ENCODE measurements around the gene RARRES1. TPM values are rescaled to one million over a fixed set of nuclear protein-coding genes. Genes with fewer than 3 reads are reported as not detected.

Gene RARRES1
- total RNA-seq, 2 experiments from 2014 or later: not detected

GRCh38 chr3:158727206-158728060 is 4.8 kb downstream of the RARRES1 start:
- ATAC-seq: peak; percentile 62
- peak; percentile 74 for DNase-seq
- no peaks in the 10 kb centered on the region for H3K27me3 Mint-ChIP-seq (ENCODE audit: low read depth)
- ChIA-PET CTCF (interaction anchor here (0.6 to 4.8 kb wide), 46 partner anchors 9 to 178 kb away, joined by 3 to 129 read pairs (median 4); partner anchors contain the start of genes GFM1, LXN and MFSD1), POLR2A (no interaction called here)
- H3K9me3 Mint-ChIP-seq (ENCODE audit: insufficient read depth): no peaks in the 10 kb centered on the region
- H3K36me3 Mint-ChIP-seq (ENCODE audit: low read depth): no peaks in the 10 kb centered on the region
- H3K27ac Mint-ChIP-seq: no peak overlapping the region
- H3K4me3 Mint-ChIP-seq: no peak overlapping the region
- peaks cover 22% of the 10 kb centered on the region for H3K4me1 Mint-ChIP-seq (ENCODE audit: low read depth)

- ChIA-PET CTCF (interaction anchor here (1.1 to 4.8 kb wide), 4 partner anchors 20 to 70 kb away, joined by 3 to 129 read pairs (median 16); no protein-coding TSS in a partner anchor), POLR2A (interaction anchor here (1.3 kb wide), 1 partner anchor 81 kb away, joined by 3 read pairs; the partner anchor contains the start of gene GFM1)
- ATAC-seq (no peak), DNase-seq (no peak)
- Mint-ChIP-seq H3K27ac (no peak overlapping the region), H3K27me3 (ENCODE audit: low read depth) (no peaks in the 10 kb centered on the region), H3K4me1 (ENCODE audit: low read depth) (peaks cover 20% of the 10 kb centered on the region), H3K9me3 (ENCODE audit: insufficient read depth) (no peaks in the 10 kb centered on the region), H3K36me3 (ENCODE audit: low read depth) (peaks cover 11% of the 10 kb centered on the region), H3K4me3 (no peak overlapping the region)
Measured at GRCh38 chr3:158725348-158726011, 6.8 kb downstream of the RARRES1 start.

- H3K4me1 Mint-ChIP-seq (ENCODE audit: low read depth): peaks cover 20% of the 10 kb centered on the region
- DNase-seq (no peak), ATAC-seq (no peak)
- peaks cover 11% of the 10 kb centered on the region for H3K36me3 Mint-ChIP-seq (ENCODE audit: low read depth)
- H3K27ac Mint-ChIP-seq: no peak overlapping the region
- ChIA-PET CTCF (interaction anchor here (3.0 kb wide), 1 partner anchor 66 kb away, joined by 12 read pairs; no protein-coding TSS in a partner anchor), POLR2A (no interaction called here)
- H3K27me3 Mint-ChIP-seq (ENCODE audit: low read depth): no peaks in the 10 kb centered on the region
- no peak overlapping the region for H3K4me3 Mint-ChIP-seq
- no peaks in the 10 kb centered on the region for H3K9me3 Mint-ChIP-seq (ENCODE audit: insufficient read depth)
Measured at GRCh38 chr3:158723991-158724390, 8.3 kb downstream of the RARRES1 start.

GRCh38 chr3:158722108-158722507 is 10.1 kb downstream of the RARRES1 start:
- Mint-ChIP-seq H3K27me3 (ENCODE audit: low read depth) (no peaks in the 10 kb centered on the region), H3K9me3 (ENCODE audit: insufficient read depth) (no peaks in the 10 kb centered on the region), H3K36me3 (ENCODE audit: low read depth) (peaks cover 17% of the 10 kb centered on the region), H3K4me3 (no peak overlapping the region), H3K4me1 (ENCODE audit: low read depth) (peaks cover 12% of the 10 kb centered on the region), H3K27ac (no peak overlapping the region)
- ChIA-PET CTCF (interaction anchor here (0.9 to 3.0 kb wide), 2 partner anchors 62 to 68 kb away, joined by 3 to 12 read pairs; no protein-coding TSS in a partner anchor), POLR2A (interaction anchor here (1.2 kb wide), 1 partner anchor 9 kb away, joined by 3 read pairs; no protein-coding TSS in a partner anchor)
- ATAC-seq: no peak
- no peak for DNase-seq

- ChIA-PET POLR2A (no interaction called here), CTCF (interaction anchor here (1.2 to 3.7 kb wide), 3 partner anchors 9 to 76 kb away, joined by 4 to 24 read pairs (median 6); partner anchors contain the start of gene GFM1)
- DNase-seq (no peak), ATAC-seq (no peak)
- Mint-ChIP-seq H3K27me3 (ENCODE audit: low read depth) (no peaks in the 10 kb centered on the region), H3K36me3 (ENCODE audit: low read depth) (peaks cover 17% of the 10 kb centered on the region), H3K4me3 (no peak overlapping the region), H3K27ac (no peak overlapping the region), H3K9me3 (ENCODE audit: insufficient read depth) (no peaks in the 10 kb centered on the region), H3K4me1 (ENCODE audit: low read depth) (peaks cover 12% of the 10 kb centered on the region)
Measured at GRCh38 chr3:158718490-158719170, 13.6 kb downstream of the RARRES1 start.

- peaks cover 7% of the 10 kb centered on the region for H3K4me1 Mint-ChIP-seq (ENCODE audit: low read depth)
- H3K27ac Mint-ChIP-seq: no peak overlapping the region
- DNase-seq (no peak), ATAC-seq (no peak)
- POLR2A ChIA-PET: no interaction called here
- no peaks in the 10 kb centered on the region for H3K27me3 Mint-ChIP-seq (ENCODE audit: low read depth)
- CTCF ChIA-PET: interaction anchor here (1.6 to 3.7 kb wide), 2 partner anchors 10 to 77 kb away, joined by 4 to 24 read pairs; no protein-coding TSS in a partner anchor
- H3K4me3 Mint-ChIP-seq: no peak overlapping the region
- H3K36me3 Mint-ChIP-seq (ENCODE audit: low read depth): peaks cover 24% of the 10 kb centered on the region
- H3K9me3 Mint-ChIP-seq (ENCODE audit: insufficient read depth): no peaks in the 10 kb centered on the region
Measured at GRCh38 chr3:158717576-158717975, 14.7 kb downstream of the RARRES1 start.

GRCh38 chr3:158713094-158713499 is 19.2 kb downstream of the RARRES1 start:
- Mint-ChIP-seq H3K4me3 (no peak overlapping the region), H3K27me3 (ENCODE audit: low read depth) (no peaks in the 10 kb centered on the region), H3K27ac (no peak overlapping the region), H3K36me3 (ENCODE audit: low read depth) (peaks cover 27% of the 10 kb centered on the region), H3K4me1 (ENCODE audit: low read depth) (peaks cover 7% of the 10 kb centered on the region), H3K9me3 (ENCODE audit: insufficient read depth) (no peaks in the 10 kb centered on the region)
- ATAC-seq (no peak), DNase-seq (no peak)
- ChIA-PET CTCF (interaction anchor here (1.3 to 2.1 kb wide), 4 partner anchors 14 to 82 kb away, joined by 3 to 19 read pairs (median 4); partner anchors contain the start of gene LXN), POLR2A (interaction anchor here (0.6 to 1.0 kb wide), 2 partner anchors 10 to 60 kb away, joined by 3 read pairs; no protein-coding TSS in a partner anchor)

GRCh38 chr3:158712443-158712842 is 19.8 kb downstream of the RARRES1 start:
- no peaks in the 10 kb centered on the region for H3K27me3 Mint-ChIP-seq (ENCODE audit: low read depth)
- no peaks in the 10 kb centered on the region for H3K9me3 Mint-ChIP-seq (ENCODE audit: insufficient read depth)
- ChIA-PET POLR2A (interaction anchor here (0.6 to 1.0 kb wide), 2 partner anchors 10 to 60 kb away, joined by 3 read pairs; no protein-coding TSS in a partner anchor), CTCF (interaction anchor here (1.0 to 2.1 kb wide), 4 partner anchors 12 to 82 kb away, joined by 3 to 19 read pairs (median 4); no protein-coding TSS in a partner anchor)
- no peak overlapping the region for H3K4me3 Mint-ChIP-seq
- peaks cover 7% of the 10 kb centered on the region for H3K4me1 Mint-ChIP-seq (ENCODE audit: low read depth)
- ATAC-seq: no peak
- peaks cover 25% of the 10 kb centered on the region for H3K36me3 Mint-ChIP-seq (ENCODE audit: low read depth)
- no peak for DNase-seq
- H3K27ac Mint-ChIP-seq: no peak overlapping the region

GRCh38 chr3:158711886-158712285 is 20.4 kb downstream of the RARRES1 start:
- ChIA-PET CTCF (interaction anchor here (1.0 kb wide), 1 partner anchor 12 kb away, joined by 3 read pairs; no protein-coding TSS in a partner anchor), POLR2A (interaction anchor here (0.5 kb wide), 1 partner anchor 90 kb away, joined by 3 read pairs; the partner anchor contains the start of gene MFSD1)
- H3K4me3 Mint-ChIP-seq: no peak overlapping the region
- H3K27me3 Mint-ChIP-seq (ENCODE audit: low read depth): no peaks in the 10 kb centered on the region
- H3K36me3 Mint-ChIP-seq (ENCODE audit: low read depth): peaks cover 22% of the 10 kb centered on the region
- no peaks in the 10 kb centered on the region for H3K9me3 Mint-ChIP-seq (ENCODE audit: insufficient read depth)
- ATAC-seq (no peak), DNase-seq (no peak)
- no peak overlapping the region for H3K27ac Mint-ChIP-seq
- H3K4me1 Mint-ChIP-seq (ENCODE audit: low read depth): peaks cover 7% of the 10 kb centered on the region

GRCh38 chr3:158710601-158711000 is 21.7 kb downstream of the RARRES1 start:
- no peak for ATAC-seq
- ChIA-PET POLR2A (no interaction called here), CTCF (interaction anchor here (1.6 kb wide), 1 partner anchor 79 kb away, joined by 3 read pairs; no protein-coding TSS in a partner anchor)
- no peak for DNase-seq
- no peaks in the 10 kb centered on the region for H3K9me3 Mint-ChIP-seq (ENCODE audit: insufficient read depth)
- H3K27me3 Mint-ChIP-seq (ENCODE audit: low read depth): no peaks in the 10 kb centered on the region
- peaks cover 7% of the 10 kb centered on the region for H3K4me1 Mint-ChIP-seq (ENCODE audit: low read depth)
- no peak overlapping the region for H3K27ac Mint-ChIP-seq
- H3K36me3 Mint-ChIP-seq (ENCODE audit: low read depth): peaks cover 22% of the 10 kb centered on the region
- no peak overlapping the region for H3K4me3 Mint-ChIP-seq

- ChIA-PET POLR2A (no interaction called here), CTCF (interaction anchor here (1.6 kb wide), 1 partner anchor 80 kb away, joined by 3 read pairs; no protein-coding TSS in a partner anchor)
- Mint-ChIP-seq H3K4me3 (no peak overlapping the region), H3K27me3 (ENCODE audit: low read depth) (no peaks in the 10 kb centered on the region), H3K36me3 (ENCODE audit: low read depth) (peaks cover 22% of the 10 kb centered on the region), H3K4me1 (ENCODE audit: low read depth) (peaks cover 7% of the 10 kb centered on the region), H3K9me3 (ENCODE audit: insufficient read depth) (no peaks in the 10 kb centered on the region), H3K27ac (no peak overlapping the region)
- ATAC-seq: no peak
- no peak for DNase-seq
Measured at GRCh38 chr3:158709666-158710083, 22.6 kb downstream of the RARRES1 start.
